T-helper 2 cell treated with Interferon-gamma antibody and Interleukin-4, amounts not matched to agents 100 ng/mL and 5 ng/mL, for 36 hours (primary cell): ENCODE data around the gene MCOLN1. TPM values are rescaled to one million over a fixed set of nuclear protein-coding genes. Genes with fewer than 3 reads are reported as not detected.
"Not testable (repeated sequence)": the region's sequence is repeated elsewhere in the genome, so short reads cannot be mapped to it uniquely, and the experiment has no call there.

Experiments
- intact Hi-C: fragments of 100-400 bp; cut with micrococcal nuclease; formaldehyde crosslinking; loops from one replicate; pipeline ENCODE4 v1.15.1; 2023
- total RNA-seq: library from RNA; stranded (reverse); gene quantifications from 2 replicates; pipeline ENCODE4 v1.2.3, GENCODE V29; 2022

Gene MCOLN1
- total RNA-seq, 1 donor from 2014 or later, result 10.7 TPM

DNA sequence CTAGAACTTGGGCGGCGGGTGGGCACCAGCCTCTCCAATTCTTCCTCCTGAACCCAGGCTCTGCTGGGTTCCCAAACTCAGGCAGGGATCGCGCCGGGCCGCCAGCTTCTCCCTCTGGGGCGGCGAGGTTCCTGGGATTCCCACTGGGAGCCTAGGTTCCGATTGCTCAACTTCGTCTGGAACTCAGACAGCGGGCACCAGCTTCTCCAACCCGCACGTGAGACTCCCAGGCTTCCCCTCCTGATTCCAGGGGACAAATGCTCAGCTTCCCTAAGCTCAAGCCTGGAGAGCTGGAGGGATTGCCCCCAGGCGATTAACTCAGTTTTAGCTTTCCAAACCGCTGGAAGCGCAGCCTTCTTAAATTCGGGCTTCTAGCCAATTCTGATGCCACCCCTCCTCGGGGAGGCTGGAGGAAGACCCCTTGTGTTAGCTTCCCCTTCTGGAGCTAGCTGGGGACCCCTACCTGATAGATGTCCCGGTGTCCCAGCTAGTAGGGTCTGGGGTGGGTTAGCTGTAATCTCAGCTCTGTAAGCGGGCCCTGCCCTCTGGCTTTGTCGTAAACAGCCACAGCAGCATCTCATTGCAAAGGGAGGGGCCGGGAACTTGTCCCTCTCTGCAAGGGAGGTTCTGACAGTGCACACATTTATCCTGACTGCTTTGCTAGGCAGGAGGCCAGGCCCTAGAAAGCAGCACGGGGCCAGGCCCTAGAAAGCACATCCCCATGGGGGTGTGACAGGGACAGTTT lies 671 bp downstream of the MCOLN1 start:
- intact Hi-C loops, result loop anchor here (1.0 kb wide), 1 partner anchor 11 kb away; no protein-coding TSS in a partner anchor

DNA sequence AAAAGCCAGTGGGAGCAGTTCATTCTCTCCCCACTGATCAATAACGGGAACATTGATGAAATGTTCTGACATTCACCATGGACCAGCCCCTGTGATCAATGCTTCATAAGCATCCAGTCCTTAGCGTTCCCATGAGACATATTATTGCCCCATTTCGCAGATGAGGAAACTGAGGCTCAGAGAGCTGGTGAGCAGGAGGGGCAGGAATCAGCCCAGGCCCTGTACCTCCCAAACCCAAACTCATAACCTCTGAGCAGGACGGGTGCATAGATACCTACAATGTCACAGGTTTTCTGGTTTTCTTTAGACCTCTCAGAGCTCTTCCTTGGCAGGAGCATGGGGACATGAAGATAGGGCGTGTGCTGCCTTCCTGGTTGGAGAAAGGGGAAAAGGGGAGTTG lies 2.1 kb downstream of the MCOLN1 start:
- intact Hi-C loops, result no loop called here

DNA sequence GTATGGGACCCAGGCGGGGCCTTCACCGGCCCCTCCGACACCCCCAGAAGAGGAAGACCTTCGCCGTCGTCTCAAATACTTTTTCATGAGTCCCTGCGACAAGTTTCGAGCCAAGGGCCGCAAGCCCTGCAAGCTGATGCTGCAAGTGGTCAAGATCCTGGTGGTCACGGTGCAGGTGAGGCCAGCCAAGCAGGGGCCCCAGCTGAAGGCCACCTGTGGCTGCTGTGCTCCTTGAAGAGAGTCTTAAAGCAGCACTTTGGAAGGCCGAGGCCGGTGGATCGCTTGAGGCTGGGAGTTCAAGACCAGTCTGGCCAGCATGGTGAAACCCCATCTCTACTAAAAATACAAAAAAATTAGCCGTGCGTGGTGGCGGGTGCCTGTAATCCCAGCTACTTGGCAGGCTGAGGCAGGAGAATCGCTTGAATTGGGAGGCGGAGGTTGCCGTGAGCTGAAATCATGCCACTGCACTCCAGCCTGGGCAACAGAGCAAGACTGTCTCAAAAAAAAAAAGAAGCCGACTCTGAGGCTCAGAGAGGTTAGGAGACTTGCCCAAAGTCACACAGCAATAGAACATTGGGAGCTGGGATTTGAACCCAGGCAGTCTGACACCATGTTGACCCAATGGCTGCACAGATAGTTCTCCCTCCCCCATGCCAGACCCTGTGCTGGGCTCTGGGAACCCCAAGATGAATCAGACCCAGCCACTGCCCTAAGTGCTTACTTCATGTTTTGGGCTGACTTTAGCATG lies 2.7 kb downstream of the MCOLN1 start:
- intact Hi-C loops, result no loop called here

DNA sequence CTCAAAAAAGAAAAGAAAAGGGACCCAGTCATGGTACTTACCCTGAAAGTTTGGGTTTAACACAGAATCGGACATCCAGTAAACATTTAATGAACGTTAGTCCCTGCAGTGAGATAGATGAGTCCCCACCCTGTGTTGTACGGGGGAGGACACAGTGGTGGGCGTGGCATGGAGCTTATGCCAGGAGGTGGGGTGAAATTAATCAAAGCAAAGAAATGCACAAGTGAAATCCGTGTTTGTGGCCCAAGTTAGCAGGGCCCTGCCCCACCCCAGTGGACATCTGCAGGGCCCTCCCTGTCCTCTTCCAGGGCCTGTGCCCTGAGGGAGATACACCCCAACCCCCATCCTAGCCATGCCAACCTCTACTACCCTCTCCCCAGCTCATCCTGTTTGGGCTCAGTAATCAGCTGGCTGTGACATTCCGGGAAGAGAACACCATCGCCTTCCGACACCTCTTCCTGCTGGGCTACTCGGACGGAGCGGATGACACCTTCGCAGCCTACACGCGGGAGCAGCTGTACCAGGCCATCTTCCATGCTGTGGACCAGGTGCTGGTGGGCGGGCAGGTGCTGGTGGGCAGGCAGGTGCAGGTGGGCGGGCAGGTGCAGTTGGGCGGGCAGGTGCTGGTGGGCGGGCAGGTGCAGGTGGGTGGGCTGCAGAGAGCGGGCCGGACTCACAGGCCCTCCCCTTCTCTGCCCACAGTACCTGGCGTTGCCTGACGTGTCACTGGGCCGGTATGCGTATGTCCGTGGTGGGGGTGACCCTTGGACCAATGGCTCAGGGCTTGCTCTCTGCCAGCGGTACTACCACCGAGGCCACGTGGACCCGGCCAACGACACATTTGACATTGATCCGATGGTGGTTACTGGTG lies 3.9 kb downstream of the MCOLN1 start:
- intact Hi-C loops, result no loop called here

DNA sequence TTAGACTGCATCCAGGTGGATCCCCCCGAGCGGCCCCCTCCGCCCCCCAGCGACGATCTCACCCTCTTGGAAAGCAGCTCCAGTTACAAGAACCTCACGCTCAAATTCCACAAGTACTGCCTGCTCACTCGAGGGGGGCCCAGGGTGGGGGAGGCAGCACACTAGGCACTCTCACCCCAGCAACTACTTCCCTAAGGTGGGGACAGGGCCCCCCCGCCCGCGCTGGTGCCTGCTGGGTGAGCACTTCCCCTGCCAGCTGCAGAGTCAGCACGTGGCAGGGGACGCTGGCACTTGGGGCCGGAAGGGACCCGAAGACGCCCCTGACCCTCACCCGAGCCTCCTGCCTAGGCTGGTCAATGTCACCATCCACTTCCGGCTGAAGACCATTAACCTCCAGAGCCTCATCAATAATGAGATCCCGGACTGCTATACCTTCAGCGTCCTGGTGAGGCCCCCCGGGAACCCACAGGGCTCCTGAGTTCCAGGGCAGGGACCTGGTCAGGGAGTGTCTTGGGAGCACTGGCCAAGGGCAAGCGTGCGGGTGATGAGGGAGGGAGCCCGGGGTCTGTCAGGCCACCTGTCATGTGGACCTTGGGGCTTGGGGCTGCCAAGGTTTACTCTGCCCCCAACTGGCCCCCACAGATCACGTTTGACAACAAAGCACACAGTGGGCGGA lies 5.2 kb downstream of the MCOLN1 start:
- intact Hi-C loops, result no loop called here

DNA sequence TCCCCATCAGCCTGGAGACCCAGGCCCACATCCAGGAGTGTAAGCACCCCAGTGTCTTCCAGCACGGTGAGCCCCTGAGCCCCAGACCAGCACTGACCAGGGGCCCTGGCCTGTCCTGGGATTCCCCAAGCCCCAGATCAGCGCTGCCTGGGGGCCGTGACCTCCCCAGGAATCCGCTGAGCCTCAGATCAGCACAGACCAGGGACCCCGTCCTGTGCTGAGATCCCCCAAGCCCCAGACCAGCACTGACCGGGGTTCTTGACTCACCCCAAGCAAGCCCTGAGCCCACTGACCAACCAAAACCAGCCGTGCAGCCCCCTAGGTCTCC lies 5.7 kb downstream of the MCOLN1 start:
- intact Hi-C loops, result no loop called here

DNA sequence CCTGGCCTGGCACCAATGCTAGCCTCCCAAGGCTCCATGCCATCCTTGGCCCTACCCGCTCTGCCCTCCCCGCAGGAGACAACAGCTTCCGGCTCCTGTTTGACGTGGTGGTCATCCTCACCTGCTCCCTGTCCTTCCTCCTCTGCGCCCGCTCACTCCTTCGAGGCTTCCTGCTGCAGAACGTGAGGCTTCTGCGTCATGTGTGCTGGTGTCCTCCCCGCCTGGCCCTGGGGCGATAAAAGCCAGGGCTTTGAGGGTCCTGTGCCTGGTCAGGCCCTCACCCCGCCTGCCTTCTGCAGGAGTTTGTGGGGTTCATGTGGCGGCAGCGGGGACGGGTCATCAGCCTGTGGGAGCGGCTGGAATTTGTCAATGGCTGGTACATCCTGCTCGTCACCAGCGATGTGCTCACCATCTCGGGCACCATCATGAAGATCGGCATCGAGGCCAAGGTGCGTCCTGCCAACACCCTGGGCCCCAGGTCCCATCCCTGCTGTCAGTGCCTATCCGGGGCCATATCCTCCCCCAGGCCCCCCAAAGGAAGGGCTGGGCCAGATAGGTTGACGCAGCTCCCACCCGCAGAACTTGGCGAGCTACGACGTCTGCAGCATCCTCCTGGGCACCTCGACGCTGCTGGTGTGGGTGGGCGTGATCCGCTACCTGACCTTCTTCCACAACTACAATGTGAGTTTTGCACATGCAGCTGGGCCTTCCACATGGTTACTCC lies 6.3 kb downstream of the MCOLN1 start:
- intact Hi-C loops, result no loop called here

DNA sequence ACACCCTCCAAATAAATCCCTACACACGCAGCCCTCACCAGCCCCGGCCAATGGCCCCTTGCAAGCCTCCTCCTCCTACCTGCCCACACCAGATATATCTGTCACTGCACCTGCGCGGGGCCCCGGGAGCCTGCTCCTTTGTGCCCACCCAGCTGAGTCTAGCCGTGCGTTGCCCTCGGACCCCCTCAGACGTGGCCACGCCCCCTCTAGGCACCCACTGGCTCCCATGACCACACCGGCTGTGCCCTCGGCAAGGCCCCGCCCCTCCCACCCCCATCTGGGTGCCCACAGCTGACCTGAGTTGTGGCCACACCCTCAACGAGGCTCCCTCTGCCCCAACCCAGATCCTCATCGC lies 6.8 kb downstream of the MCOLN1 start:
- intact Hi-C loops, result no loop called here

DNA sequence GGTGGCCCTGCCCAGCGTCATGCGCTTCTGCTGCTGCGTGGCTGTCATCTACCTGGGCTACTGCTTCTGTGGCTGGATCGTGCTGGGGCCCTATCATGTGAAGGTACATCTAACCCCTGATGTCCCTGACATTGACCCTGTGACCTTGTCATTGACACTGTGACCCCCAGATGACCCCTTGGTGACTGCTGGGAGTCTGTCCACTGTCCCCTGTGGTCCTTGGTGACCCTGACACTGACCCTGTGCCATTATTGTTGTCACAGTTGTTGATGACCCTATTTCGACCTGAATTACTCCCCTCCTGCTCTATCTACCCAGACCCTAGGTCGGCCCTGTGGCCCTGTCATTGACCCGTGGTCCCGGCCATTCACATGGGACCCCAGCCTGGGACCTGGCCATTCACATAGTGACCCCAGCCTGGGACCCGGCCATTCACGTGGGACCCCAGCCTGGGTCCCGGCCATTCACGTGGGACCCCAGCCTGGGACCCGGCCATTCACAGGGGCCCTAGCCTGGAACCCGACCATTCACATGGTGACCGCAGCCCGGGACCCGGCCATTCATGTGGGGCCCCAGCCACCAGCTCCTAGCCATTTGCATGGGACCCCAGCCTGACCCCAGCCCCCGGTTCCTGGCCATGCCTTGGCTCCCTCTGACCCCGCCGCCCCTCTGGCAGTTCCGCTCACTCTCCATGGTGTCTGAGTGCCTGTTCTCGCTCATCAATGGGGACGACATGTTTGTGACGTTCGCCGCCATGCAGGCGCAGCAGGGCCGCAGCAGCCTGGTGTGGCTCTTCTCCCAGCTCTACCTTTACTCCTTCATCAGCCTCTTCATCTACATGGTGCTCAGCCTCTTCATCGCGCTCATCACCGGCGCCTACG lies 7.4 kb downstream of the MCOLN1 start:
- intact Hi-C loops, result no loop called here

DNA sequence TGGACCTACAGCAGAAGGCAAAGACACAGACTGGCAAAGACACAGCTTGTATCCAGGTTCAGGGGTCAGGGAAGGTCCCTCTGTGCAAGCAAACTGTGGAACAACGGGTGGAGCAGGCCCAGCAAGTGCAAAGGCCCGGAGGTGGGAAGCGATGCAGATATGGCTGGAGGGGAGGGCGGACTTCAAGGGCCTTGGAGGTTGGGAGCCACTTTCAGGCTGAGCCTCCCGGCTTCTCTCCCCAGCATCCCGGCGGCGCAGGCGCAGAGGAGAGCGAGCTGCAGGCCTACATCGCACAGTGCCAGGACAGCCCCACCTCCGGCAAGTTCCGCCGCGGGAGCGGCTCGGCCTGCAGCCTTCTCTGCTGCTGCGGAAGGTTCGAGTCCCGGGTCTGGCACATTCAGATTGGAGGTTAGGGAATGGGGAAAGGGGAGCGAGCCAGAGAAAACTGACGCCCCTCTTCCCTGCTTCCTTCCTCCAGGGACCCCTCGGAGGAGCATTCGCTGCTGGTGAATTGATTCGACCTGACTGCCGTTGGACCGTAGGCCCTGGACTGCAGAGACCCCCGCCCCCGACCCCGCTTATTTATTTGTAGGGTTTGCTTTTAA lies 11.0 kb downstream of the MCOLN1 start:
- intact Hi-C loops, result no loop called here

DNA sequence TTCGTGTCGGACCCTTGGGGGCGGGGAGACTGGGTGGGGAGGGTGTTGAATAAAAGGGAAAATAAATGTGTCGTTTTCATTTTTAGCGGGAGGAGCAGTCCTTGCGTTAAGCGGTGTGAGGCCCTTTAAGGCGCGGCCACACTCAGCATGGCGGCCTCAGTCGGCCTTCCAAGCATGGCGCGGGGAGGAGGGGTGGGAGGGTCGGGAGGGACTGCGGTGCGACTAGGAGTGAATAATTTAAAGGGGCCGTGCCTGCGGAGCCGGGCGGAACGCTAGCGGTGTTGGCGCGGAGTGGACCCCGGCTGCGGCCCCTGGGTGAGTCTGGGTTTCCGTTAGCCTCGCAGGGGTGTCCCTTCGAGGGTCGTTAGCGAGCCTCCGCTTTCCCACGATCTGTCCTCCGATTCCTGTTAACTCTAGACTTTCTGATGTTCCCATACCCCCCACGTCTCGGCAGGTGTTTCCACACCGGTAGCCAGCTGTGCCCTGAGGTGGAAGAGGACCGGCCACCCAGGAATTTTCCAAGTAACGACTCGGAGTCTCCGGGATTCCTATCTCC lies 11.6 kb downstream of the MCOLN1 start:
- intact Hi-C loops, result loop anchor here (1.0 to 2.0 kb wide), 2 partner anchors 12 to 45 kb away; partner anchors contain the start of genes MCOLN1 and PEX11G

DNA sequence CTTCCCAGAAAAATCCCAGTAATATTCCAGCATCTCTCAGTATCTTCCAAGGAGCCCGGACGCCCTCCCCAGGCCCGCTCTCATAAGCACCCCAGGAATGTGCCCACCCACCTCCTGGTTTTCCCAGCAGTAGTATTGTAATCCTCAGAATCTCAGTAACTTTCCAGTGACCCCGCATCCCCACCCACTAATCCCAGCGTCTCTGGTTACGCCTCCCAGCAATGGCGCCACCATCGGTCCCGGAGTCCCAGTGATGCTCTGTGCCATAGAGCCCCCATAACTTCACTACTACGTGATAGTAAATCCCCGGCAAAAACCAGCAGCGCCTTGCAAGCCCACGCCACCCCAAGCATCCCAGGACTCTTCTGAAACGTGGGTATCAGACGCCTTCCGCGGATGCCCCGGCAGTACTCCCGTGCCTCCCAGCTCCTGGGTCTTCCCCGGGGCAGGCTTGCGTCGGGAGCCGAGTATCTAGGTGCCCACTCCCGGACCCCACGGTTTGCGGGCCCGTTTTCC lies 12.2 kb downstream of the MCOLN1 start:
- intact Hi-C loops, result loop anchor here (1.0 to 2.0 kb wide), 3 partner anchors 12 to 95 kb away; partner anchors contain the start of genes MCOLN1, PET100, PEX11G and XAB2

DNA sequence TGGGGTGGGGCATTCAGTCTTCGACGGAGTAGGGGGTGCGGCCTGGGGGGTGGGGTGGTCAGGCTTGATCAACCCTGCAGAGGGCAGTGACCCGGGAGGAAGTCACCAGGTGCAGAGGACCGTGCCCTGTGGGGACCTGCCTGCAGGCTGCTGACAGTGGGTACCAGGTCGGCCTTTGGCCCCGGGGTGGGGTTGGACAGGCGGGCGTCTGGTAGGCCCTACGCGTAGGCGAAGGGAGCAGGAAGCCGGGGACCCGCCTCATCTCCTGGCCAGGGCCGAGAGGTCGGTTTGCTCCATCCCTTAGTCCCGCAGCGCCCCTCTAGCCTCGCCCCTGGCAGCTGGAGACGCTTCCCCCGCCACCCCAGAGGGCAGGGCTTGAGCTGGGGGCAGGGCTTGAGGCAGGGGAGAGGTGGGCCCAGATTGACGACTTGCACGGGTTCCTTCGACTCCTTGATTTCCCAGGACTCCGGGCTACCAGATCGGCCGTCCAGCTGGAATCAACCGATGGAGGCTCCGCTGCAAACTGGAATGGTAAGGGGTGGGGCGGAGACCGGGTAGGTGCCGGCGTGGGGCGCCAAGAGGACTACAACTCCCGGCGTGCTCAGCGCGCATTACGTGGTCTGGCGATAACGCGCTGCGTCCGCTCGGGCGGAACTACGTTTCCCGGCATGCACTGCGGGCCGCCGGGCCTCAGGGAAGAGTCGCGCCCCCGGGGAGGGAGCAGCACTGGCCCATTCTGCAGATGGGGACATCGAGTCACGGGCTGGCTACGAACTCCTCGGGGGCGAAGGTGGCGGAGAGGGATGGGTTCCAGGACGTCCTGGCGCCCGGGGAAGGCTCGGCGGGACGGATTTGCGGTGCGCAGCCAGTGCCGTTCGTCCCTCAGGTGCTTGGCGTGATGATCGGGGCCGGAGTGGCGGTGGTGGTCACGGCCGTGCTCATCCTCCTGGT lies 12.9 kb downstream of the MCOLN1 start, which contains the start of gene PNPLA6:
Gene PNPLA6, plus strand, starts transcription at position 671 of the 951 bp plus-strand sequence. Its CDS starts 72 bp downstream, at position 743.
- intact Hi-C loops, result loop anchor here (1.0 to 2.0 kb wide), 2 partner anchors 47 to 94 kb away; partner anchors contain the start of genes PET100, PEX11G and XAB2

DNA sequence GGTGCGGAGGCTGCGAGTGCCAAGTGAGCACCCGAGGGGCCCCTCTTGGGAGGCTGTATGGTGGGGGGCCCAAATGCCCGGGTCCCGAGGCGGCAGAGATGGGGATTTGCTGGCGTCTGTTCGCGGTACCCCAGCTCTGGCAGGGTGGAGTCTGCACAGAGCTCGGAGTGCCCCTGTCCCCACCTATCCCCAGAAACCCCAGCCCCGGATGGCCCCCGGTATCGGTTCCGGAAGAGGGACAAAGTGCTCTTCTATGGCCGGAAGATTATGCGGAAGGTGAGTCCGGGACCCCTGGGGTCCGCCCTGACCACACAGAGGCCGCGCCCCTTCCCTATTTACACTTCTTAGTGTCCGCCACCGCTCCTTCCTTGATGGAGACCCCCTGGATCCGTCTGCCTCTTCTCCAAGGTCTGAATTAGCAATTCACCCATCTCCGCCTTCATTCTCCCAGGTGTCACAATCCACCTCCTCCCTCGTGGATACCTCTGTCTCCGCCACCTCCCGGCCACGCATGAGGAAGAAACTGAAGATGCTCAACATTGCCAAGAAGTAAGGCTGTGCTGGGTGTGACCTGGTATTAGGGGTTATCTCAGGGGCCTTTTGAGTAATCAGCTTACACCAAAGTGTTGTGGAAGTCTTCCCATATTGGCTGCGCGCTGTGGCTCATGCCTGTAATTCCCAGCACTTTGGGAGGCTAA lies 13.7 kb downstream of the MCOLN1 start:
- intact Hi-C loops, result loop anchor here (1.0 to 2.0 kb wide), 2 partner anchors 47 to 93 kb away; partner anchors contain the start of genes PET100, PEX11G and XAB2

DNA sequence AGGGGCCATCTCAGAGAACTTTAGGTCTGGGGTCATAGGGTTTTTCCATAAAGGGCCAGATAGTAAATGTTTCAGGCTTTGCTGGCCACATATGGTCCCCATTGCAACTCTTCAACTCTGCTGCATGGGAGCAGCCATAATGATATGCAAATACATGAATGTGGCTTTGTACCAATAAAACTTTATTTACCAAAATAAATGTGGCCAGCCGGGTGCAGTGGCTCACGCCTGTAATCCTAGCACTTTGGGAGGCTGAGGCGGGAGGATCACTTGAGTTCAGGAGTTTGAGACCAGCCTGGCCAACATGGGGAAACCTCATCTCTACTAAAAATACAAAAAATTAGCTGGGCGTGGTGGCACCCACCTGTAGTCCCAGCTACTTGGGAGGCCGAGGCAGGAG lies 16.6 kb downstream of the MCOLN1 start:
- intact Hi-C loops, result not testable (repeated sequence)

DNA sequence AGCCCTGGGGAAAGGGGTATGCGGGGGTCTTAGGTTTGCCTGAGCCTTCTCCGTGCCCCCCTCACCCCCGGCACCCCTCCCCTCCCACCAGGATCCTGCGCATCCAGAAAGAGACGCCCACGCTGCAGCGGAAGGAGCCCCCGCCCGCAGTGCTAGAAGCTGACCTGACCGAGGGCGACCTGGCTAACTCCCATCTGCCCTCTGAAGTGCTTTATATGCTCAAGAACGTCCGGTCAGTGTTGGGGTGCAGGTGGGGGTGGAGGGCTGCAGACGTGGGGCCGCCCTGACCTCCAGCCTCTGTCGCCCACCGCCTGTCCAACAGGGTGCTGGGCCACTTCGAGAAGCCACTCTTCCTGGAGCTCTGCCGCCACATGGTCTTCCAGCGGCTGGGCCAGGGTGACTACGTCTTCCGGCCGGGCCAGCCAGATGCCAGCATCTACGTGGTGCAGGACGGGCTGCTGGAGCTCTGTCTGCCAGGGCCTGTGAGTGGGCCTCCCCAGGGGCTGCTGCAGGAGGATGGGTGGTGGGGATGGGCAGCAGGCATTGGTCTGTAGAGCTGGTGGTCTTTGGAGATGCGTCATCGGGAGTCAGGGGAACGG lies 17.5 kb downstream of the MCOLN1 start:
- intact Hi-C loops, result no loop called here
